ENCODE data around the gene SLC35A5. TPM values are rescaled to one million over a fixed set of nuclear protein-coding genes. Genes with fewer than 3 reads are reported as not detected.
"Not testable (repeated sequence)": the region's sequence is repeated elsewhere in the genome, so short reads cannot be mapped to it uniquely, and the experiment has no call there.

Gene SLC35A5
- total RNA-seq, 5 donors from 2014 or later (not counting 1 experiment from before 2014, with no cell fraction given), result 11.7 to 20.4 (median 16.3) TPM

GRCh38 chr3:112564247-112564939 lies 2.5 kb downstream of the SLC35A5 start:
- H3K27ac Mint-ChIP-seq; POLR2A ChIA-PET; H3K27me3 ChIP-seq (replicated peaks in 1 of 2; ENCODE audit: control insufficient read depth in 2 of 2, extremely low read depth in 1 of 2, insufficient read depth in 2 of 2, low read length in 1 of 2): not testable (repeated sequence)

GRCh38 chr3:112564940-112565305 lies 3.1 kb downstream of the SLC35A5 start:
- no peak for ATAC-seq (replicated peaks in 1 of 4)
- no peak overlapping the region for H3K4me3 ChIP-seq (ENCODE audit: control insufficient read depth in 1 of 2, extremely low read depth in 1 of 2, low read length in 1 of 2)
- no peak overlapping the region for H3K27ac Mint-ChIP-seq
- no peaks in the 10 kb centered on the region for H3K27me3 Mint-ChIP-seq
- POLR2A ChIA-PET, result no interaction called here
- no peaks in the 10 kb centered on the region for H3K9me3 ChIP-seq
- no peaks in the 10 kb centered on the region for H3K9me3 Mint-ChIP-seq
- H3K4me3 Mint-ChIP-seq, result no peak overlapping the region
- CTCF ChIA-PET, result no interaction called here
- peaks cover 0 to 21% of the 10 kb centered on the region in 2 donors for H3K36me3 ChIP-seq (ENCODE audit: control insufficient read depth in 2 of 2, extremely low read depth in 1 of 2, insufficient read depth in 1 of 2, low read length in 1 of 2)
- no peak overlapping the region for H3K27ac ChIP-seq (ENCODE audit: low read length)
- peaks cover 7 to 15% of the 10 kb centered on the region in 2 experiments for H3K4me1 ChIP-seq (ENCODE audit: control insufficient read depth in 1 of 2, extremely low read depth in 1 of 2, insufficient read depth in 2 of 2, low read length in 2 of 2)
- peaks cover 47 to 52% (median 49%) of the 10 kb centered on the region in 3 donors for H3K4me1 Mint-ChIP-seq
- no peak for DNase-seq
- peaks cover 38% of the 10 kb centered on the region for H3K36me3 Mint-ChIP-seq
- no peaks in the 10 kb centered on the region for H3K27me3 ChIP-seq (replicated peaks in 1 of 2; ENCODE audit: control insufficient read depth in 2 of 2, extremely low read depth in 1 of 2, insufficient read depth in 2 of 2, low read length in 1 of 2)

More at GRCh38 chr3:112564247-112564939, 2.5 kb downstream of the SLC35A5 start:
- Histone ChIP-seq H3K36me3 (ENCODE audit: control insufficient read depth in 2 of 2, extremely low read depth in 1 of 2, insufficient read depth in 1 of 2, low read length in 1 of 2) (peaks cover 0 to 16% of the 10 kb centered on the region in 2 donors), H3K4me1 (ENCODE audit: control insufficient read depth in 1 of 2, extremely low read depth in 1 of 2, insufficient read depth in 2 of 2, low read length in 2 of 2) (peaks cover 10 to 20% of the 10 kb centered on the region in 2 experiments)
- no CpG with 5 or more reads among the region's 15 CpGs for WGBS (ENCODE audit: insufficient coverage)
- H3K36me3 Mint-ChIP-seq, result peaks cover 34% of the 10 kb centered on the region
- H3K9me3 Mint-ChIP-seq; H3K4me3 ChIP-seq (ENCODE audit: control insufficient read depth in 1 of 2, extremely low read depth in 1 of 2, low read length in 1 of 2); H3K9me3 ChIP-seq; DNase-seq; H3K27ac ChIP-seq (ENCODE audit: low read length); CTCF ChIA-PET; ATAC-seq (replicated peaks in 1 of 4); H3K4me3 Mint-ChIP-seq; H3K27me3 Mint-ChIP-seq: not testable (repeated sequence)
- peaks cover 51 to 57% (median 52%) of the 10 kb centered on the region in 3 donors for H3K4me1 Mint-ChIP-seq

GRCh38 chr3:112568642-112569041 lies 6.8 kb downstream of the SLC35A5 start:
- no peaks in the 10 kb centered on the region for H3K9me3 Mint-ChIP-seq
- no peak overlapping the region for H3K27ac ChIP-seq (ENCODE audit: low read length)
- peaks cover 28 to 32% (median 32%) of the 10 kb centered on the region in 3 donors for H3K4me1 Mint-ChIP-seq
- POLR2A ChIA-PET, result interaction anchor here (0.6 to 1.3 kb wide), 2 partner anchors 8 to 15 kb away, joined by 3 to 6 read pairs; no protein-coding TSS in a partner anchor
- peaks cover 3 to 47% of the 10 kb centered on the region in 2 donors for H3K36me3 ChIP-seq (ENCODE audit: control insufficient read depth in 2 of 2, extremely low read depth in 1 of 2, insufficient read depth in 1 of 2, low read length in 1 of 2)
- CTCF ChIA-PET, result interaction anchor here (0.7 to 1.8 kb wide), 5 partner anchors 10 to 76 kb away, joined by 3 to 5 read pairs (median 4); no protein-coding TSS in a partner anchor
- no peaks in the 10 kb centered on the region for H3K9me3 ChIP-seq
- H3K27me3 Mint-ChIP-seq, result no peaks in the 10 kb centered on the region
- no peak for ATAC-seq (replicated peaks in 1 of 4)
- no peak overlapping the region for H3K4me3 Mint-ChIP-seq
- H3K4me3 ChIP-seq (ENCODE audit: control insufficient read depth in 1 of 2, extremely low read depth in 1 of 2, low read length in 1 of 2), result no peak overlapping the region
- no peak for DNase-seq
- no peaks in the 10 kb centered on the region for H3K27me3 ChIP-seq (replicated peaks in 1 of 2; ENCODE audit: control insufficient read depth in 2 of 2, extremely low read depth in 1 of 2, insufficient read depth in 2 of 2, low read length in 1 of 2)
- H3K4me1 ChIP-seq (ENCODE audit: control insufficient read depth in 1 of 2, extremely low read depth in 1 of 2, insufficient read depth in 2 of 2, low read length in 2 of 2), result no peaks in the 10 kb centered on the region
- H3K36me3 Mint-ChIP-seq, result peaks cover 62% of the 10 kb centered on the region
- H3K27ac Mint-ChIP-seq, result no peak overlapping the region
- 83% methylated on average over 1 of the region's 2 CpGs for WGBS (ENCODE audit: insufficient coverage)

GRCh38 chr3:112569265-112569664 lies 7.4 kb downstream of the SLC35A5 start:
- DNase-seq (no peak), ATAC-seq (replicated peaks in 1 of 4) (no peak)
- H3K4me1 ChIP-seq (ENCODE audit: control insufficient read depth in 1 of 2, extremely low read depth in 1 of 2, insufficient read depth in 2 of 2, low read length in 2 of 2), result no peaks in the 10 kb centered on the region
- no peaks in the 10 kb centered on the region for H3K27me3 ChIP-seq (replicated peaks in 1 of 2; ENCODE audit: control insufficient read depth in 2 of 2, extremely low read depth in 1 of 2, insufficient read depth in 2 of 2, low read length in 1 of 2)
- CTCF ChIA-PET, result interaction anchor here (0.7 to 1.8 kb wide), 5 partner anchors 9 to 76 kb away, joined by 3 to 5 read pairs (median 4); no protein-coding TSS in a partner anchor
- POLR2A ChIA-PET, result interaction anchor here (0.6 to 1.3 kb wide), 2 partner anchors 9 to 15 kb away, joined by 3 to 6 read pairs; no protein-coding TSS in a partner anchor
- H3K4me3 Mint-ChIP-seq, result no peak overlapping the region
- H3K36me3 Mint-ChIP-seq, result peaks cover 58% of the 10 kb centered on the region
- peaks cover 3 to 52% of the 10 kb centered on the region in 2 donors for H3K36me3 ChIP-seq (ENCODE audit: control insufficient read depth in 2 of 2, extremely low read depth in 1 of 2, insufficient read depth in 1 of 2, low read length in 1 of 2)
- WGBS (ENCODE audit: insufficient coverage), result no CpG with 5 or more reads among the region's 1 CpG
- no peak overlapping the region for H3K27ac ChIP-seq (ENCODE audit: low read length)
- peaks cover 23 to 26% (median 26%) of the 10 kb centered on the region in 3 donors for H3K4me1 Mint-ChIP-seq
- H3K27me3 Mint-ChIP-seq, result no peaks in the 10 kb centered on the region
- no peaks in the 10 kb centered on the region for H3K9me3 ChIP-seq
- no peaks in the 10 kb centered on the region for H3K9me3 Mint-ChIP-seq
- no peak overlapping the region for H3K27ac Mint-ChIP-seq
- H3K4me3 ChIP-seq (ENCODE audit: control insufficient read depth in 1 of 2, extremely low read depth in 1 of 2, low read length in 1 of 2), result no peak overlapping the region

GRCh38 chr3:112572701-112573100 lies 10.9 kb downstream of the SLC35A5 start:
- Histone ChIP-seq H3K9me3 (no peaks in the 10 kb centered on the region), H3K27ac (ENCODE audit: low read length) (no peak overlapping the region), H3K27me3 (replicated peaks in 1 of 2; ENCODE audit: control insufficient read depth in 2 of 2, extremely low read depth in 1 of 2, insufficient read depth in 2 of 2, low read length in 1 of 2) (no peaks in the 10 kb centered on the region), H3K4me3 (ENCODE audit: control insufficient read depth in 1 of 2, extremely low read depth in 1 of 2, low read length in 1 of 2) (no peak overlapping the region), H3K36me3 (ENCODE audit: control insufficient read depth in 2 of 2, extremely low read depth in 1 of 2, insufficient read depth in 1 of 2, low read length in 1 of 2) (peaks cover 3 to 41% of the 10 kb centered on the region in 2 donors), H3K4me1 (ENCODE audit: control insufficient read depth in 1 of 2, extremely low read depth in 1 of 2, insufficient read depth in 2 of 2, low read length in 2 of 2) (no peaks in the 10 kb centered on the region)
- WGBS (ENCODE audit: insufficient coverage), result 100% methylated on average over 1 of the region's 1 CpG
- H3K9me3 Mint-ChIP-seq, result no peaks in the 10 kb centered on the region
- peaks cover 43% of the 10 kb centered on the region for H3K36me3 Mint-ChIP-seq
- H3K27ac Mint-ChIP-seq, result no peak overlapping the region
- ATAC-seq (replicated peaks in 1 of 4) (no peak), DNase-seq (no peak)
- peaks cover 10 to 20% (median 17%) of the 10 kb centered on the region in 3 donors for H3K4me1 Mint-ChIP-seq
- no peak overlapping the region for H3K4me3 Mint-ChIP-seq
- no peaks in the 10 kb centered on the region for H3K27me3 Mint-ChIP-seq
- ChIA-PET CTCF (interaction anchor here in 1 of 2 donors (0.6 kb wide), 1 partner anchor 404 kb away, joined by 7 read pairs; no protein-coding TSS in a partner anchor), POLR2A (no interaction called here)

GRCh38 chr3:112579232-112579631 lies 17.4 kb downstream of the SLC35A5 start:
- H3K27ac ChIP-seq (ENCODE audit: low read length), result no peak overlapping the region
- DNase-seq (no peak), ATAC-seq (replicated peaks in 1 of 4) (no peak)
- H3K9me3 Mint-ChIP-seq, result no peaks in the 10 kb centered on the region
- H3K4me3 ChIP-seq (ENCODE audit: control insufficient read depth in 1 of 2, extremely low read depth in 1 of 2, low read length in 1 of 2), result no peak overlapping the region
- POLR2A ChIA-PET, result no interaction called here
- H3K36me3 Mint-ChIP-seq, result peaks cover 39% of the 10 kb centered on the region
- H3K4me1 Mint-ChIP-seq, result peaks cover 3 to 6% (median 5%) of the 10 kb centered on the region in 3 donors
- no peak overlapping the region for H3K4me3 Mint-ChIP-seq
- peak overlapping the region in 1 of 2 donors; percentile 23 for H3K27ac Mint-ChIP-seq
- no peaks in the 10 kb centered on the region for H3K27me3 Mint-ChIP-seq
- no peaks in the 10 kb centered on the region for H3K27me3 ChIP-seq (replicated peaks in 1 of 2; ENCODE audit: control insufficient read depth in 2 of 2, extremely low read depth in 1 of 2, insufficient read depth in 2 of 2, low read length in 1 of 2)
- CTCF ChIA-PET, result interaction anchor here in 1 of 2 donors (1.2 to 2.1 kb wide), 2 partner anchors 16 to 709 kb away, joined by 3 to 4 read pairs; no protein-coding TSS in a partner anchor
- H3K9me3 ChIP-seq, result no peaks in the 10 kb centered on the region
- peaks cover 0 to 40% of the 10 kb centered on the region in 2 donors for H3K36me3 ChIP-seq (ENCODE audit: control insufficient read depth in 2 of 2, extremely low read depth in 1 of 2, insufficient read depth in 1 of 2, low read length in 1 of 2)
- no peaks in the 10 kb centered on the region for H3K4me1 ChIP-seq (ENCODE audit: control insufficient read depth in 1 of 2, extremely low read depth in 1 of 2, insufficient read depth in 2 of 2, low read length in 2 of 2)
- 40% methylated on average over 1 of the region's 3 CpGs for WGBS (ENCODE audit: insufficient coverage)

Data from T-cell (primary cell).